Esophagus muscularis mucosa (tissue), 3 donors: ENCODE measurements around the gene LGALS9.

Experiments used
- POLR2A ChIP-seq: fragments of 450-650 bp; IDR thresholded peaks from one replicate; pipeline ENCODE4 v1.6.1; 2017; ENCODE audit warnings: antibody characterized with exemption, moderate library complexity, mild to moderate bottlenecking, low read depth
- POLR2AphosphoS5 ChIP-seq, 2 donors: sonication (generic); formaldehyde crosslinking; IDR thresholded peaks; one replicate each; pipeline ENCODE4 v1.6.1; 2017; ENCODE audit warnings: antibody characterized with exemption in 2 of 2
- TF ChIP-seq, protein P1 (sequence below), 3 experiments: fragments of 200-600 bp in 2 of 3; fragments of 450-650 bp in 1 of 3; sonication (generic) in 2 of 3; IDR thresholded peaks; one replicate each; pipeline ENCODE4 v1.5.1; 2017 to 2019; ENCODE audit warnings: antibody characterized with exemption in 3 of 3, mild to moderate bottlenecking in 2 of 3, moderate library complexity in 1 of 3

GRCh38 chr17:27597783-27598320 lies 33.1 kb upstream of the LGALS9 start:
- TF ChIP-seq POLR2A, result no peak
- TF ChIP-seq POLR2AphosphoS5 (IDR thresholded peaks at IDR 0.05), result no peak
- TF ChIP-seq, protein P1, sequence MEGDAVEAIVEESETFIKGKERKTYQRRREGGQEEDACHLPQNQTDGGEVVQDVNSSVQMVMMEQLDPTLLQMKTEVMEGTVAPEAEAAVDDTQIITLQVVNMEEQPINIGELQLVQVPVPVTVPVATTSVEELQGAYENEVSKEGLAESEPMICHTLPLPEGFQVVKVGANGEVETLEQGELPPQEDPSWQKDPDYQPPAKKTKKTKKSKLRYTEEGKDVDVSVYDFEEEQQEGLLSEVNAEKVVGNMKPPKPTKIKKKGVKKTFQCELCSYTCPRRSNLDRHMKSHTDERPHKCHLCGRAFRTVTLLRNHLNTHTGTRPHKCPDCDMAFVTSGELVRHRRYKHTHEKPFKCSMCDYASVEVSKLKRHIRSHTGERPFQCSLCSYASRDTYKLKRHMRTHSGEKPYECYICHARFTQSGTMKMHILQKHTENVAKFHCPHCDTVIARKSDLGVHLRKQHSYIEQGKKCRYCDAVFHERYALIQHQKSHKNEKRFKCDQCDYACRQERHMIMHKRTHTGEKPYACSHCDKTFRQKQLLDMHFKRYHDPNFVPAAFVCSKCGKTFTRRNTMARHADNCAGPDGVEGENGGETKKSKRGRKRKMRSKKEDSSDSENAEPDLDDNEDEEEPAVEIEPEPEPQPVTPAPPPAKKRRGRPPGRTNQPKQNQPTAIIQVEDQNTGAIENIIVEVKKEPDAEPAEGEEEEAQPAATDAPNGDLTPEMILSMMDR (IDR thresholded peaks at IDR 0.05), result no peak
